ENCODE data around the gene SCN5A. TPM values are rescaled to one million over a fixed set of nuclear protein-coding genes. Genes with fewer than 3 reads are reported as not detected.

The SCN5A gene
- total RNA-seq, 1 donor from 2014 or later = 3.5 TPM

- no peak for TF ChIP-seq CTCF (conservative IDR thresholded peaks at IDR 0.05)
- Mint-ChIP-seq H3K27ac (no peak overlapping the region), H3K36me3 (peaks cover 13% of the 10 kb centered on the region), H3K4me1 (ENCODE audit: unreplicated experiment) (no peaks in the 10 kb centered on the region), H3K4me3 (no peak overlapping the region), H3K27me3 (no peaks in the 10 kb centered on the region), H3K9me3 (no peaks in the 10 kb centered on the region)
- no peak for DNase-seq (ENCODE audit: extremely low spot score, unreplicated experiment)
Observed at GRCh38 chr3:38532529-38532928, 117.0 kb downstream of the SCN5A start.

GRCh38 chr3:38528457-38528856 lies 121.0 kb downstream of the SCN5A start:
- no peaks in the 10 kb centered on the region for H3K27me3 Mint-ChIP-seq
- H3K27ac Mint-ChIP-seq = no peak overlapping the region
- peak; percentile 21 for TF ChIP-seq CTCF (conservative IDR thresholded peaks at IDR 0.05)
- no peak for DNase-seq (ENCODE audit: extremely low spot score, unreplicated experiment)
- H3K4me1 Mint-ChIP-seq (ENCODE audit: unreplicated experiment) = no peaks in the 10 kb centered on the region
- H3K4me3 Mint-ChIP-seq = no peak overlapping the region
- H3K9me3 Mint-ChIP-seq = no peaks in the 10 kb centered on the region
- H3K36me3 Mint-ChIP-seq = peaks cover 11% of the 10 kb centered on the region

GRCh38 chr3:38526792-38527191 lies 122.7 kb downstream of the SCN5A start:
- H3K36me3 Mint-ChIP-seq = peaks cover 11% of the 10 kb centered on the region
- H3K27me3 Mint-ChIP-seq = no peaks in the 10 kb centered on the region

GRCh38 chr3:38524141-38524739 lies 125.2 kb downstream of the SCN5A start:
- DNase-seq (ENCODE audit: extremely low spot score, unreplicated experiment) = no peak
- Mint-ChIP-seq H3K27ac (no peak overlapping the region), H3K4me3 (no peak overlapping the region), H3K9me3 (no peaks in the 10 kb centered on the region), H3K4me1 (ENCODE audit: unreplicated experiment) (peaks cover 6% of the 10 kb centered on the region), H3K36me3 (peaks cover 11% of the 10 kb centered on the region), H3K27me3 (no peaks in the 10 kb centered on the region)
- no peak for TF ChIP-seq CTCF (conservative IDR thresholded peaks at IDR 0.05)

More at GRCh38 chr3:38526792-38527191, 122.7 kb downstream of the SCN5A start:
- TF ChIP-seq CTCF (conservative IDR thresholded peaks at IDR 0.05) = no peak
- no peak for DNase-seq (ENCODE audit: extremely low spot score, unreplicated experiment)
- Mint-ChIP-seq H3K4me3 (no peak overlapping the region), H3K4me1 (ENCODE audit: unreplicated experiment) (no peaks in the 10 kb centered on the region), H3K27ac (no peak overlapping the region), H3K9me3 (no peaks in the 10 kb centered on the region)

GRCh38 chr3:38522002-38522401 lies 127.5 kb downstream of the SCN5A start:
- Mint-ChIP-seq H3K4me1 (ENCODE audit: unreplicated experiment) (peaks cover 6% of the 10 kb centered on the region), H3K36me3 (peaks cover 5% of the 10 kb centered on the region), H3K4me3 (no peak overlapping the region), H3K27me3 (no peaks in the 10 kb centered on the region), H3K27ac (no peak overlapping the region), H3K9me3 (no peaks in the 10 kb centered on the region)
- DNase-seq (ENCODE audit: extremely low spot score, unreplicated experiment) = no peak
- no peak for TF ChIP-seq CTCF (conservative IDR thresholded peaks at IDR 0.05)
